Mesendoderm (in vitro differentiated cells): ENCODE measurements around the gene TBC1D5. TPM values are rescaled to one million over a fixed set of nuclear protein-coding genes. Genes with fewer than 3 reads are reported as not detected.

Experiments
- DNase-seq: peaks from one replicate; pipeline ENCODE4 v3.0.0; 2013
- H2AK5ac ChIP-seq: 2 replicates; pipeline ENCODE4 v1.6.1; 2013; ENCODE audit warnings: low read length, inconsistent platforms
- H2BK120ac ChIP-seq: 2 replicates; pipeline ENCODE4 v1.6.1; 2013; ENCODE audit warnings: low read depth, mild to moderate bottlenecking, low read length, moderate library complexity, mixed read lengths
- H2BK15ac ChIP-seq: replicated peaks from 2 replicates; pipeline ENCODE4 v1.6.1; 2013; ENCODE audit warnings: low read depth, mild to moderate bottlenecking, moderate library complexity
- H2BK5ac ChIP-seq: 2 replicates; pipeline ENCODE4 v1.6.1; 2013; ENCODE audit warnings: low read length, inconsistent platforms
- H3K18ac ChIP-seq: 2 replicates; pipeline ENCODE4 v1.6.1; 2013; ENCODE audit warnings: mild to moderate bottlenecking, low read length, mixed read lengths
- H3K23ac ChIP-seq: one replicate; pipeline ENCODE4 v1.6.1; 2013; ENCODE audit warnings: low read length
- H3K27ac ChIP-seq: 2 replicates; pipeline ENCODE4 v1.5.1; 2013; ENCODE audit warnings: low read depth, mild to moderate bottlenecking, inconsistent platforms, low read length, moderate library complexity
- H3K27me3 ChIP-seq: 2 replicates; pipeline ENCODE4 v1.6.1; 2013; ENCODE audit warnings: low read length, control low read depth, mild to moderate bottlenecking, inconsistent platforms; ENCODE audit not compliant: insufficient read depth, poor library complexity
- H3K36me3 ChIP-seq: 2 replicates; pipeline ENCODE4 v1.6.1; 2013; ENCODE audit warnings: low read length, inconsistent platforms; ENCODE audit not compliant: control insufficient read depth, insufficient read depth
- H3K4ac ChIP-seq: one replicate; pipeline ENCODE4 v1.6.1; 2013; ENCODE audit warnings: low read depth, mild to moderate bottlenecking, low read length, moderate library complexity
- H3K4me1 ChIP-seq: 2 replicates; pipeline ENCODE4 v1.6.1; 2013; ENCODE audit warnings: low read depth, low read length, inconsistent platforms; ENCODE audit not compliant: control insufficient read depth
- H3K4me2 ChIP-seq: 2 replicates; pipeline ENCODE4 v1.6.1; 2013; ENCODE audit warnings: low read length
- H3K4me3 ChIP-seq: 2 replicates; pipeline ENCODE4 v1.5.1; 2013; ENCODE audit warnings: mild to moderate bottlenecking, low read length
- H3K56ac ChIP-seq: one replicate; pipeline ENCODE4 v1.6.1; 2013; ENCODE audit warnings: low read length
- H3K79me1 ChIP-seq: 2 replicates; pipeline ENCODE4 v1.6.1; 2013; ENCODE audit warnings: low read length, inconsistent platforms
- H3K79me2 ChIP-seq: 2 replicates; pipeline ENCODE4 v1.6.1; 2013; ENCODE audit warnings: mild to moderate bottlenecking, low read length; ENCODE audit not compliant: control insufficient read depth, insufficient read depth
- H3K9ac ChIP-seq: 2 replicates; pipeline ENCODE4 v1.6.1; 2013; ENCODE audit warnings: low read length, inconsistent platforms
- H4K5ac ChIP-seq: one replicate; pipeline ENCODE4 v1.6.1; 2013; ENCODE audit warnings: low read length
- H4K8ac ChIP-seq: one replicate; pipeline ENCODE4 v1.6.1; 2013; ENCODE audit warnings: low read depth, mild to moderate bottlenecking, control low read depth, low read length, moderate library complexity
- WGBS: extraction: QIAGEN DNeasy Blood & Tissue Kit; methylation state at CpG from one replicate; pipeline ENCODE4 v1.1.7; 2013; ENCODE audit warnings: low lambda C conversion rate, missing lambda C conversion rate; ENCODE audit not compliant: insufficient coverage; ENCODE audit errors: extremely low coverage; 5-methylcytosine and 5-hydroxymethylcytosine counted together
- small RNA-seq: library from polyadenylated mRNA; stranded (forward); fragments of <200 nt; extraction: miRNeasy Mini kit (QIAGEN cat#:217004); gene quantifications from one replicate; pipeline ENCODE3, GENCODE V24; 2013; ENCODE audit not compliant: insufficient read depth

TBC1D5 gene

DNA sequence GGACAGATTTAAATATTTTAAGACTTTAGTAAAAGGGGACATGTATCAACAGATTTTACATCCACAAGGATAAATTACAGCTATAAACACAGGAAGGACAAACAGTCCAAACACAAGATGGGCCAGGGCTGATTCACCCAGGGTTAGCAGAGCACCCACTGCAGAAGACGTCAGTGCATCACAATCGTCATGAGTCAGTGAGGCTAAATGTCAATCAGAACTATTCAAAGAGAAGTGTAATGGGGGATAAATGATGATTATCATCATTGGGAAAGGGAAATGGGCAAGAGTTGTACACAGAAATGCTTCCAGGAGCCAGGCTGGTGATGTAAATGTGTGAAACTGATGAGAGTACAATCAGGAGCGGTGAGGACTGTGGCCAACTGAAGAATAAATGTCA is 630.8 kb downstream of the TBC1D5 start:
- no peak overlapping the region for H3K4me3 ChIP-seq
- H3K27me3 ChIP-seq = no peaks in the 10 kb centered on the region

DNA sequence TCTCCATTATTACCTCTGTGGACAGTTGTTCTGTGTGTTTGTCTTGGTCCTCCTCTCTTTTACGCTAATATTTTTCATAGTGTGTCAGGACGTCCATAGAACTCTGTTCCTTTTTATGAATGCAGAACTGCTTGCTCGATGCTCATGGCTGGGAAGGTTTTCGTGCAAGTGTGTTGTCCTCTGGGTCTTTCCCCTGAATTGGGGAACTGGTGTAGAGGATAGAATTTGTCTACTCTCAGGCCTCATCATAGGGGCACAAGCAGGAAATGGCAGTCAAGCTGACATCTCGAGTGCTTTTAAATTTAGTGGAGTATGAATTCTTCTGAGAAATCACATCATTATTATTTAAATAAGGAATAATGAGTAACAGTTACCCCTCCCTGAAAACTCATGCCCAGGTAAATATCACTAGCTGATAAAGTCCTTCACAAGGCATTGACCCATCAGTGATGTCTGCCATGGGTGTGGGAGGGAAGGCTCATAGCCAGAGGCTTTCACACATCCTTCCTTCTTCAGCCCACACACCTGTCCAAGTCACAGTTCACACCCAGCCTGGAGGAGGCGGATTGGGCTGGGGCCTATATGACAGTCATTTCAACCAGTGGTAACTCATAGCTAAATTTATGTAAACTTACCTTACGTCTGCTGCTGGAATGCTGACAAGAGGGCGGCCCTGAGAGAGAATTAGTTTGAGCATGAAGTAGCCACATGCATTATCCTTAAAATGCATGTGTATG is 631.6 kb downstream of the TBC1D5 start:
- H3K79me1 ChIP-seq = no peaks in the 10 kb centered on the region
- WGBS = no CpG with 5 or more reads among the region's 8 CpGs
- no peaks in the 10 kb centered on the region for H3K36me3 ChIP-seq
- H3K79me2 ChIP-seq = no peaks in the 10 kb centered on the region
- no peak overlapping the region for H2BK120ac ChIP-seq
- no peak overlapping the region for H3K18ac ChIP-seq
- no peak overlapping the region for H3K56ac ChIP-seq
- H2BK5ac ChIP-seq = no peak overlapping the region
- no peaks in the 10 kb centered on the region for H3K4me1 ChIP-seq
- no peak overlapping the region for H3K23ac ChIP-seq
- no peaks in the 10 kb centered on the region for H3K27me3 ChIP-seq
- H4K5ac ChIP-seq = no peak overlapping the region
- no peak overlapping the region for H3K27ac ChIP-seq
- no peak overlapping the region for H4K8ac ChIP-seq
- no peak overlapping the region for H3K4me2 ChIP-seq
- H3K9ac ChIP-seq = no peak overlapping the region
- no peak overlapping the region for H2BK15ac ChIP-seq
- H3K4me3 ChIP-seq = no peak overlapping the region
- H2AK5ac ChIP-seq = no peak overlapping the region
- H3K4ac ChIP-seq = no peak overlapping the region
- no peak for DNase-seq

More for the DNA sequence above, 630.8 kb downstream of the TBC1D5 start:
- H3K79me2 ChIP-seq = no peaks in the 10 kb centered on the region
- no peak overlapping the region for H4K8ac ChIP-seq
- H2AK5ac ChIP-seq = no peak overlapping the region
- H3K56ac ChIP-seq = no peak overlapping the region
- H3K18ac ChIP-seq = no peak overlapping the region
- no peak overlapping the region for H2BK120ac ChIP-seq
- H2BK5ac ChIP-seq = no peak overlapping the region
- H3K79me1 ChIP-seq = no peaks in the 10 kb centered on the region
- no peak overlapping the region for H3K9ac ChIP-seq
- no peak overlapping the region for H3K23ac ChIP-seq
- no peak overlapping the region for H2BK15ac ChIP-seq
- no CpG with 5 or more reads among the region's 3 CpGs for WGBS
- H3K4ac ChIP-seq = no peak overlapping the region
- DNase-seq = no peak
- H3K36me3 ChIP-seq = no peaks in the 10 kb centered on the region
- H4K5ac ChIP-seq = no peak overlapping the region
- no peaks in the 10 kb centered on the region for H3K4me1 ChIP-seq
- no peak overlapping the region for H3K27ac ChIP-seq
- H3K4me2 ChIP-seq = no peak overlapping the region

Small RNAs within 50 kb of the gene (small RNA-seq; reads per million reads assigned to genes)
- gene AC104451.1 = not detected
- gene RNU7-10P = not detected
